ENCODE results near the gene FNDC10.
A peak's percentile ranks its signal among the peaks of the same experiment; 100 is the strongest.

Gene FNDC10

DNA sequence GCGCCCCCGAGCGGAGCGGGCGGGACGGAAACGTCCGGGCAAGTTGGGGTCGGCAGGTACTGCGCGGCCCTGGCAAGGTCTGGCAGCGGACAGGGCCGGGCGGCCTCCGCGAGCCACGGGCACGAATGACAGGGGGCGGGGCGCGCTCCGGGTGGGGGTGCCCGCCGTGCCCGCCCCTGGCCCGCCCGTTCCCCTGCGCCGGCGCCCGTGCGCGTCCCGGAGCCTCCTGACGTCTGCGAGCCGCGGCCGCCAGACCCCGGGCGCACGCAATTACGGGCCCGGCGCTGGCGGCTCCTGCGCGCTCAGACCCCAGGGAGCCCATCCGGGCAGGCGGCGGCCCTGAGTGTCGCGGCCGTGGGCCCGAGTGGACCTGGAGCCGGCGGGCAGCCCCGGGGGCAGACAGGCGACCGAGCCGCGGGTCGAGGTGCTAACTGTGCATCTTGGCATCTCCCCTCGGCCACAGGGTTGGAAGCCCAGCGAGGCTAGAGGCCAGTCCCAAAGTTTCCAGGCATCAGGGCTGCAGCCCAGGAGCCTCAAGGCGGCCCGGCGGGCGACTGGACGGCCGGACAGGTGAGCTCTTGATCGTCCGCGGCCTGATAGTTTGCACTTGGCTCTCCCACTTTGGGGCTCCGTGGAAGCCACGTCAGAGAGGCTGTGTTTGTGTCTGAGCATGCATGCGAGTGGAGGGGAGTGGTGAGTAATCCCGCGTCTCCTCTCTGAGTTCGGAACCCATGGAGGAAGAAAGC is 16.3 kb upstream of the FNDC10 start:
- peak; percentile 78 for DNase-seq (ENCODE audit: low spot score)

DNA sequence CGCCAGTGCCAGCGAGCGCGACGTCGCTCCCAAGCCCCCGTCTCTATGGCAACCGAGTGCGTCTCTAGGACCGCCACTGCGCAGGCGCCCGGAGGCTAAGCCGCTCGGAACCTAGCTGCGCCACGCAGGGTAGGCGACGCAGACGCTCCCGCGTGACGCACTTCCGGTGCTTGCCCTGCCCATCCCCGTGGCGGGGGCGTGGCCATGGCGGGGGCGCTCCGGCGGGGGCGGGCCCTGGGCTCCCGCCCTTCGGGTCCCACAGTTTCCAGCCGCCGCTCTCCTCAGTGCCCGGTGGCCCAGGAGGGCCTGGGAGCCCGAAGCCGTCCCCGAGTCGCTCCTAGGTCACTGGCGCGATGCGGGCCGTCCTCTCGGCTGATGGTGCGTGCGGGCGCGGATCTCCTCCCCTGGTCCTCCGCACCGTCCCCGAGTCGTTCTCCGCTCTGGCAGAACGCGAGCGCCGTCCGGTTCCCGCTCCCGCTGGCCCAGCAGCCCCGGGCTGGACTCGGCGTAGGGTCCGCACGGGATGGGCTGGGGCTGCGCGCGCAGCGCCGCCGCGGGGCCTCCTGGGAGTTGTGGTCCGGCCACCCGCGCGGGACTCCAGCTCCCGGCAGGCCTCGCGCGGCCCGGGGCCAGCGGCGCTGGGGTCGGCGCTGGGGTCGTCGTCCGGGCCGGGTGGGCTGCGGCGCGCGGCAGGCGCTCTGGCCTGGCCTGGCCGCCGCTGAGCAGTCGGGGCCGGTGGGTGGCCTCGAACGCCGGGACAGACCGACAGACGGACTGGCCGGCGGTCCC is 15.5 kb upstream of the FNDC10 start, which contains the start of gene MIB2:
TSS of gene MIB2 (plus strand) at position 245 of the 789 bp plus-strand sequence. CDS start 7,953 bp downstream, outside the sequence.
- peak; percentile 100 for DNase-seq (ENCODE audit: low spot score)

DNA sequence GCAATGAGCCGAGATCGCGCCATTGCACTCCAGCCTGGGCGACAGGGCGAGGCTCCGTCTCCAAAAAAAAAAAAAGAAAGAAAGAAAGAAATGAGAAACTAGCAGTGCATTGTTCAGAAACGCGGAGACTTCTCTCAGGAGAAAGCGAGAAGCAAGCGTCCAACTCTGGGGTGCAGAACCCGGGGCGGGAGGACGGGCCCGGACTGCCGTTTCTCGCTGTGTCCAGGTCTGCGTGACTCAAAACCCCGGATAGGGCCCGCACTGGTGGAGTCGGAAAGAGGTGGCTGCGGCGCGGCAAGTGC is 15.0 kb upstream of the FNDC10 start:
- DNase-seq (ENCODE audit: low spot score) = no peak

DNA sequence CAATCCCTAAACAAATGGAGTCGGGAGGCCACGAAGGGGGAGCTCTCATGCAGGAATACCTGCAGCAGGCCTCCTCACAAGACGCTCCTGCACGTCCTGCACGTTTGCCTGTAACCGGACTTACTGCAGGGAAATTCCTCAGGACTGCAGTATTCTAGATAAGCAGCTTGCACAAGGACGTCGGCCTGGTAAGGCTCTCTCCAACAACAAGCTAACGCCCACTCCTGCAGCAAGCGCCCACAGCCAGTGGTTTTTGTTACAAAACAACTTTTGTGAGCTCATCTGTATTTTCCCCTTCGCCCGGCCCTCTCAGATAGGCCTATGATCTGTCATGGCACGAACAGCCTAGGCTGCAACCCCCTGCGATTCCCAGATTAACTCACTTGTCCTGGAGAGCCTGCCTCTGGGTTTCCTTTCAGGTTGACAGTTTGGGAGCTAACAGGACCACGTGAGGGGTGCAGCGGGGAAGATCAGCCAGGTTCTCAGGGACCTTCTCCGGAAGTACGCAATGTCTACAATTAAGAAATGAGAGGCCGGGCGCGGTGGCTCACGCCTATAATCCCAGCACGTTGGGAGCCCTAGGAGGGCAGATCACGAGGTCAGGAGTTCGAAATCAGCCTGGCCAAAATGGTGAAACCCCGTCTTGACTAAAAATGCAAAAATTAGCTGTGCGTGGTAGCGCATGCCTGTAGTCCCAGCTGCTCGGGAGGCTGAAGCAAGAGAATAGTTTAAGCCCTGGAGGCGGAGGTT is 14.4 kb upstream of the FNDC10 start:
- no peak for DNase-seq (ENCODE audit: low spot score)

DNA sequence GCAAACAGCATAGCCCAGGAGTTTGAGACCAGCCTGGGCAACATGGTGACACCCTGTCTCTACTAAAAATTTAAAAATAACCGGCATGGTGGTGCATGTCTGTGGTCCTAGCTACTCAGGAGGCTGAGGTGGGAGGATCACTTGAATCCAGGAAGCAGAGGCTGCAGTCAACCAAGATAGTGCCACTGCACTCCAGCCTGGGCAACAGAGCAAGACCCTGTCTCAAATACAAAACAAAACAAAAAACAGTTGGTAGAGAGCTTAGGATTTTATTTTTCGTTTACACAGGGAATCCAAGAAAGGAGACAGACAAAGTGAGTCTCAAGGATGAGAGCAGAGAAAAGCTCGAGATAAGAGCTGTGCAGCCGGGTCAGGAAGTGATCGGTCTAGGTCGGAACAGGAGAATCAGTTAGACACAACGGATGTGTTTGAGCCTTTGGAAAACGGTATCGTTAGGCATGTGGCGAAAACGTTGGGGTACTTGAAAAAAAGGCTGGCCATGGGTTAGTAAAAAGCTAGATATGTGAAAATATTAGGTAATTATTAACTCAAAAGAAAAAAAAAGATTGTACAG is 13.7 kb upstream of the FNDC10 start:
- no peak for DNase-seq (ENCODE audit: low spot score)

DNA sequence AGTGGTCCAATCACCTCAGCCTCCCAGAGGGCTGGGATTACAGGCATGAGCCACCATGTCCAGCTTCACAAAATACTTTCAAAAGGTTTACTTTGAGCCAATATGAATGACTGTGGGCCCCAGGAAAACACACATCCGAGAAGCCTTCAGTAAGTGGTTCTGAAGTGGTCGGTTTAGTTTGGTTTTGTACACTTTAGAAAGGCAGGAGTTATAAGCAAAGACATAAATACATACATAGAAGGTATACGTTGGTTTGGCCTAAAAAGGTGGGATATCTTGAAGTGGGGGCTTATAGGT is 12.1 kb upstream of the FNDC10 start:
- DNase-seq (ENCODE audit: low spot score) = no peak

DNA sequence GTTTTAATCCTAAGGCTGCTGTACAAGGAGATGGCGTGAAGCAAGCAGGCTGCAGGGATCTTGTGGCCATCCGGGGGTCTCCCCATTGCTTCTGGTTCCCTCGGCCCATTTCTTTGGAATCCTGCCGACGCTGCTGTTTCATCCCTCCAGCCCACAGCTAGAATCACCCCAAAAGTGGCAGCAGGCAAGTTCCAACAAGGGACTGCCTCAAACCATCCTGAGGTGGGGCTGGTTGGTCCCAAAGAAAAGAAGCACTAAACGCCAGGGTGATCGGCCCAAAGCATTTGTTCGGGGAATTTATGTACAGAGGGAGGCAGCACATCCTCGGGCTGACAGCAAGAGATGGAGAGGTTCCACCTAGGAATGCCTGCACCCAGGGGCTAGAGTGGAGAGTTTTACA is 10.9 kb upstream of the FNDC10 start:
- DNase-seq (ENCODE audit: low spot score) = no peak

DNA sequence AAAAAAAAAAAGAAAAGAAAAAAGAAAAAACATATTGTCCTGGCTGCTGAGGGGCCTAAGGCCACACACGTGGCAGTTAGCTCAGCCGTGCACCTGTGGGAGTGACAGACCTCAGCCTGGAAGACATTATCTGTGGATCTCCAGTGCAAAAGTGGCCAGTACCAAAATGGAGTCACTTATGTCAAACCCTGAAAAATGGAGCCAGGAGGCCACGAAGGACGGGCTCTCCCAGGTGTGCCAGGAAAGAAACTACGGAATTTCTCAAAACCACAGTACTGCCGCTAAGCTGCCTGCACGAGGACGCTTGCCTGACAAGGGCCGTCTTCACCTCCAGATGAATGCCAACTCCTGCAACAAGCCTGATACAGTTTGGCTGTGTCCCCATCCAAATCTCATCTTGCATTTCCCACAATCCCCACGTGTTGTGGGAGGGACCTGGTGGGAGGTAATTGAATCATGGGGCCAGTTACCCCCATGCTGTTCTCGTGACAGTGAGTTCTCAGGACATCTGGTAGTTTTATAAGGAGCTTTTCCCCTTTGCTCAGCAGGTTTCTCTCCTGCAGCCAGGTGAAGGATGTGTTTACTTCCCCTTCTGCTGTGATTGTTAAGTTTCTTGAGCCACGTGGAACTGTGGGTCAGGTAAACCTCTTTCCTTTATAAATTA is 10.0 kb upstream of the FNDC10 start:
- DNase-seq (ENCODE audit: low spot score) = no peak

DNA sequence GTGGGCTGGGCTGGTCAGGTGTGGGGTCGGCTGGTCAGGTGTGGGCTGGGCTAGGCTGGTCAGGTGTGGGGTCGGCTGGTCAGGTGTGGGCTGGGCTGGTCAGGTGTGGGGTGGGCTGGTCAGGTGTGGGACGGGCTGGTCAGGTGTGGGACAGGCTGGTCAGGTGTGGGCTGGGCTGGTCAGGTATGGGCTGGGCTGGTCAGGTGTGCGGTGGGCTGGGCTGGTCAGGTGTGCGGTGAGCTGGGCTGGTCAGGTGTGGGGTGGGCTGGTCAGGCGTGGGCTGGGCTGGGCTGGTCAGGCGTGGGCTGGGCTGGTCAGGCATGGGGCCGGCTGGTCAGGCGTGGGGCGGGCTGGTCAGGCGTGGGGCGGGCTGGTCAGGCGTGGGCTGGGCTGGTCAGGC is 6.3 kb upstream of the FNDC10 start:
- DNase-seq (ENCODE audit: low spot score) = no peak

DNA sequence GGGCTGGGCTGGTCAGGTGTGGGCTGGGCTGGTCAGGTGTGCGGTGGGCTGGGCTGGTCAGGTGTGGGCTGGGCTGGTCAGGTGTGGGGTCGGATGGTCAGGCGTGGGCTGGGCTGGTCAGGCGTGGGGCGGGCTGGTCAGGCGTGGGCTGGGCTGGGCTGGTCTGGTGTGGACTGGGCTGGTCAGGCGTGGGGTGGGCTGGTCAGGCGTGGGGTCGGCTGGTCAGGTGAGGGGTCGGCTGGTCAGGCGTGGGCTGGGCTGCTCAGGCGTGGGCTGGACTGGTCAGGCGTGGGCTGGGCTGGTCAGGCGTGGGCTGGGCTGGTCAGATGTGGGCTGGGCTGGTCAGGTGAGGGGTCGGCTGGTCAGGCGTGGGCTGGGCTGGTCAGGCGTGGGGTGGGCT is 5.8 kb upstream of the FNDC10 start:
- DNase-seq (ENCODE audit: low spot score) = no peak

DNA sequence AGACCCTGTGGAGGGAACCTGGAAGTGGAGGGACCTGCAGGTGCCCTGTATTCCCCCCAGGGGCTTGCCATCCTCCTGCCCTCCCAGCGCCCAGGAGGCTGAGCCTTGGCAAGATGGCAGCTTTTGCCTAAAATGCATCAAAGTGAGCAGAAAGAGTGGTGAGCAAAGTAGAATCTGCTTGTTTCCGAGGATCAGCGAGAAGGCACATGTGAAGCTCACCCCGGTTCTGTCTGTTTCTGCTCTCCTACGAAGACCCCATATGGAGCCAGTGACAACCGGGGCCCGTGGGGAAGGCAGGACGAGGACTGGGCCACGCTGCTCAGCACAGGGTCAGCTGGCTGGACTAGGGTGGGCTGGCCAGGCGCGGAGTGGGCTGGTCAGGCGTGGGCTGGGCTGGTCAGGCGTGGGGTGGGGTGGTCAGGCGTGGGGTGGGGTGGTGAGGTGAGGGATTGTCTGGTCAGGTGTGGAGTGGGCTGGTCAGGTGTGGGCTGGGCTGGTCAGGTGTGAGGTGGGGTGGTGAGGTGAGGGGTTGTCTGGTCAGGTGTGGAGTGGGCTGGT is 5.2 kb upstream of the FNDC10 start:
- no peak for DNase-seq (ENCODE audit: low spot score)

DNA sequence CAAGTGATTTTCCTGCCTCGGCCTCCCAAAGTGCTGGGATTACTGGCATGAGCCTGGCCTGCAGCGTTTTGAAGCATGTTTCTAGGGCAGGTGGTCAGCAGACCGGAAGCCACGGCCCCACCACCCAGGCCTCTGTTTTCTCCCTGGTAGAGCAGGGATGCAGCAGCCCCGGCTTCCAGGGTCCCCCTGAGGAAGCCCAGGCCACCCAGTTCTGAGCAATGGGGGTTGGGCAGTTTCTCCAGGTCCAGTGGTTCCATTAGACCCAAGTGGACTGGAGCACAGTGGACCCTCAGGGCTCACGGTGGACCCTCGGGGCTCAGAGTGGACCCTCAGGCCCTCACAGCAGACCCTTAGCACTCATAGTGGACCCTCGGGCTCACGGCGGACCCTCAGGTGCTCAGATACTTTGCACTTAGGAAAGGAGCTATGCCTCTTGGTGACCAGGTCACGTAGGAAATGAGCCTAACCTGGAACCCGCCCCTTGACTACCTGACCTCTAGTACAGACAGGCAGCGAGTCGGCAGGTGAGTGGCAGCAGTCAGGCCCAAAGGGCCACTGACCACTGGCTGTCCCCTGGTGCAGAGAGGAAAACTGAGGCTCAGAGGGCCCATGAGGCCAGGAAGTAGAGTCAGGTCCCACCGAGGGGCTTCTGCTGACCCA is 4.6 kb upstream of the FNDC10 start:
- no peak for DNase-seq (ENCODE audit: low spot score)

DNA sequence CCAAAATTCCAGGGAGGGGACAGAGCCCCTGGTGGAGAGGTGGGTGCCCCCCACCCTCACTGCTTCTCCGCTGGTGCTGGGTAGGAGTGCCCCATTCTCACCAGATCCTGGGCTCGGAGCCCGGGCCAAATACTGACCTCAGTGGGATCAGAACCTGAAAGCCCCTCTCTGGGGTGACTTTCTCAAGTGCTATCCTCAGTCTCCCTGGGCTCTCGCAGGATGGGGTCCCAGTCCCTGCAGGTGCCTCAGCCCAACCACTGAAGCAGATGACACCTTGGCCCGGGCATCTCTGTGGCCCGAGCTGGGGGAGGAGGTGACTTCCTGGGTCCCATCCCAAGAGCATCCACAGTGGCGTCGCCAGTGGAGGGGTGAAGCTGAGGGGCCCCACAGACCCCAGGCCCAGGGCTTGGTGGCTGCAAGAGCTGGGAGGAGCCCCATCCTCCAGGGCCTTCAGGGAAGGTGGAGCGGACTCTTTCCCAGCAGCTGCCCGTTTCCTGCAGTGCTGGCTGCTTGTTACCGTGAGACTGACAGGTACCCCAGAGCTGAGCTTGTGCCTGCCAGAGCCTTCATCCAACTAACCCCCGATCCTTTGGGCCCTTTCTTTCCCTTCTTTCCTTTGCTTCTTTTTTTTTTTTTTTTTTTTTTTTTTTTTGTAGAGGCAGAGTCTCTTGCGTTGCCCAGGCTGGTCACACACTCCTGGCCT is 3.9 kb upstream of the FNDC10 start:
- no peak for DNase-seq (ENCODE audit: low spot score)

DNA sequence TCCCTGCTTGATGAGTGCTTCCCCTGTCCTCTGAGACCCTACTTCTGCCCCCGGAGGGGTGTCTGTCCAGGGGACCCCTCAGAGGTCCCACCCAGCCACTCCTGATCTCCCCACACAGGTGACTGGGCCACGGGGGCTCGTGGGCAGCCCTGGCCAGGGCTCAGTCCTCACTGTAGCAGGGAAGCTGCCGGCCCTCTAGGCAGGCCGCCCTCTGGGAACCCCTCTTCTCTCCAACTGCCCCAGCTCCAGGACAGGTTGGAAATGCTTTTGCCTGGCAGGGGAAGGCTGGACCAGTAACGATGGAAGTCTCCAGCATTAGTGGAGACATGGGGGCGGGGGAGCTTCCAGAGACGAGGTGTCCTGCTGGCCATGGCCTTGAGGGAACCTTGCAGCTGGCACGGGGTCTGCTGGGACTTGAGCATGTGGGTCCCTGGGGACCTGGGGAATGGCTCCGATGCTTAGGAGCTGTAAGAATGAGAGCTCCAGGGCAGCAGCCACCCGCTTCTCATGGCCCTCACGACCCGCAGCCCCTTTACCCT is 3.1 kb upstream of the FNDC10 start:
- no peak for DNase-seq (ENCODE audit: low spot score)

DNA sequence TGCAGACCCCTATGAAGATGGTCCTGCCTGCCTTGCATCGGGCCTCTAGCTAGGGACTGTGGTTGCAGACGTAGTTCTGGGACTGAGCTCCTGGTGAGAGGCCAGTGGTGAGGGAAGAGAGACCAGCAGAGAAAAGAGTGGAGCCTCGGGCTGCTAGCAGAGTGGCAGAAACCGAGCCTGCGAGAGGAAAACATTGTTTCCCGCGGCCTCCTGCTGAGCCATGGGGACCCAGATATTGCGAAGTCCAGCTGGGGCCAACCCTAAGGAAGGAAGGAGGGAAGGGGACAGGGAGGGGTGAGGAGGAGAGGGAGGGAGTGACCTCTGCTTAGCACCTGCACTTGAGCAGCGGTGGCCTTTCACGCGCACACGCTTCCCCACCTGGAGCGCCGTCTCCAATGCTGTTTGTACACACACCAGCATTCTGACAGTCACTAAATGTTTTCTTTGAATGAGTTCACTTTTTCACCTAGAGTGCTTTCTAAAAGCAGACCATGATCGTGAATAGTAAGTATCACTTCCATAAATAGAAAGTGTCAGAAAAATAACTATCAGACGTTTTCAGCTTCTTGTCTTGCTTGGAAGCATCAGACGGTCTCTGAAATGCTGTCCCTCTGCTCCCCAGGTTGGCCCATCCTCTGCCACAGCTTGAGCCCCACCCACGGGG is 2.5 kb upstream of the FNDC10 start:
- DNase-seq (ENCODE audit: low spot score) = no peak

DNA sequence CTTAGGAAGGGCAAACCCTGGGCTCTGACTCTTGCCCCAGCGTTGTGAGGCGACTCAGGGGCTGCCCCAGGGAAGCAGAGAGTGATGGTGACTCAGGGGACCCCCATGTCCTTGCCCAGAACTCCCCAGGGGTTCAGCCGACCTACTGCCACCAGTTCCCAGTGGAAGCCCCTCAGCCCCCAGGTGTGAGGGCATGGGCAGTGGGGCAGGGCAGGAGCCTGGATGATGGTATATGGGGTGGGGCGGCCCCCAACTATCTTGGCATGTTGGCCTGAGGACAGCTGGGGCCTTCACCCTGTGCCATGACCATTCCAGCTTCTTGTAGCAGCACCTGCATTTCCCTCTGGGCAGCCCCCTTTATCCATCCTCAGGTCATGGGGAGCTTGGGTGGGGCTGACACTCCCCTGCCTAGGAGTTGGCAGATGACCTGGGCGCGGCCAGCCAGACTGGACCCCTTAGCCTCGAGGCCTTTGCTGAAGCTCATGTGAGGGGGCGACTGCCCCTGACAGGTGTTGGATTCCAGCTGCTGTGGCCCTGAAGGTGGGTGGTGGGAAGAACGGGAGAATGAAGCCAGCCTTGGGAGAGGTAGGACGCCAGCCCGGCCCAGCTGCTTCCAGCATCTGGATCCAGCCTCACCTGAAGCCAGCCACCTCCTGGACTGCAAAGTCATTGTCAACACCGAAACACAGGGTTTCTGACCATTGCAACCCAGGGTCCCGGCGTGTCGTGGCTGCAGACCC is 1.8 kb upstream of the FNDC10 start:
- no peak for DNase-seq (ENCODE audit: low spot score)

DNA sequence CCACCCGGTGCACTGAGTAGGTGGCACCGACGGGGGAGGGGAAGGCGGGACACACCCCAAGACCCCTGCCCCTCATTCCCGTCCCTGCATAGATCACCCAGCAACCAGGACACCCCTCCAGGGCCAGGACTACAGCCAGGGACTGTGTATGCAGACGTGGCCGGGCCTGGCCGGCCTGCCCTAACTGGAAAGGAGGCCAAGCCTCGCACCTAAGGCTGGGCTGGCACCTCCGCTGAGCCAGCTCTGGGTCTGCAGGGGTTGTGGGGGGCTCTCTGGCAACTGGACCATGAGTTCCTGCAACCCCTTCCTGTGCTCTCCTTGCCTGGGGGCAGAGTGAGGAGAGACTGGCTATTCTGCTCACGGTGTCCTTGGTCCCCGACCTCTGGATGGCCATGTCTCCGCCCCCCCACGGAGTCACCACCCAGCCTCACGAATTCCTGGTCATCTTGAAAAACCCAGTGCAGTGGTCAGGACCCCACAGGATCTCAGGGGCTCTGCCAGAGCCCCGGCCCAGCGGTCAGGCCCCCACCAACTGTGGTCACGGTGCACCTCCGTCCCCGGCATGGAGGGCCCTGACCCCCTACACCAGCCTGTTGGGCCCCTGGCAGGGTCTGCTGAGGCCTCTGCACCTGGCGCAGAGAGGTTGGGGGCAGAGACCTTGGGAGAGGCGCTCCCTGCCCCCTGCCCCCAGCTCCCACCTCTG is 1.1 kb upstream of the FNDC10 start:
- DNase-seq (ENCODE audit: low spot score) = no peak
